HG03439 (cell line): ENCODE data around the gene GJA4.

Source experiments
- ATAC-seq: cut with Tn5 transposase; IDR thresholded peaks from one replicate; pipeline ENCODE4 v1.9.1; 2021; ENCODE audit warnings: mild to moderate bottlenecking, moderate library complexity; ENCODE audit not compliant: unreplicated experiment

The GJA4 gene

GRCh38 chr1:34829250-34829649 is 36.5 kb downstream of the GJA4 start:
- ATAC-seq: no peak

GRCh38 chr1:34831721-34832246 is 39.0 kb downstream of the GJA4 start:
- ATAC-seq: no peak

- ATAC-seq: no peak
Measured at GRCh38 chr1:34833711-34834110, 40.9 kb downstream of the GJA4 start.

- ATAC-seq: no peak
Measured at GRCh38 chr1:34839526-34840305, 46.9 kb downstream of the GJA4 start.

- ATAC-seq: no peak
Measured at GRCh38 chr1:34840426-34840825, 47.6 kb downstream of the GJA4 start.

GRCh38 chr1:34842073-34842472 is 49.3 kb downstream of the GJA4 start:
- no peak for ATAC-seq

- ATAC-seq: no peak
Measured at GRCh38 chr1:34842952-34843371, 50.2 kb downstream of the GJA4 start.

- no peak for ATAC-seq
Measured at GRCh38 chr1:34843392-34844251, 50.8 kb downstream of the GJA4 start.

- no peak for ATAC-seq
Measured at GRCh38 chr1:34844252-34844634, 51.4 kb downstream of the GJA4 start.
